CD4-positive, alpha-beta T cell (primary cell): ENCODE data around the gene KLHL2. TPM values are rescaled to one million over a fixed set of nuclear protein-coding genes. Genes with fewer than 3 reads are reported as not detected.
A peak's percentile ranks its signal among the peaks of the same experiment; 100 is the strongest.
"Not testable (repeated sequence)": the region's sequence is repeated elsewhere in the genome, so short reads cannot be mapped to it uniquely, and the experiment has no call there.

Experiments used
- ATAC-seq: fragments of 200-7000 bp; cut with Tn5 transposase; one replicate; pipeline ENCODE4 v1.10.0; 2022; ENCODE audit warnings: mild to moderate bottlenecking; ENCODE audit not compliant: poor library complexity
- CTCF ChIA-PET: fragments of 350-600 bp; sonication (Branson Sonifier 250); formaldehyde crosslinking; loops from one replicate; lab custom pipeline; 2021; ENCODE audit warnings: antibody characterized with exemption, inconsistent platforms; lab: Charles Lee
- POLR2A ChIA-PET: fragments of 350-600 bp; sonication (Branson Sonifier 250); formaldehyde crosslinking; loops from one replicate; lab custom pipeline; 2021; ENCODE audit warnings: antibody characterized with exemption, inconsistent platforms; lab: Charles Lee
- DNase-seq, 14 experiments: peaks; one replicate each; pipeline ENCODE4 v3.0.0-alpha.2; 2013 to 2020; ENCODE audit warnings: mixed read lengths in 2 of 14
- H3K27ac ChIP-seq, 2 donors: one replicate each; pipeline versions ENCODE4 v1.5.1 to v1.7.0; 2013; ENCODE audit warnings: low read length in 2 of 2, low read depth in 1 of 2, mild to moderate bottlenecking in 1 of 2
- H3K27me3 ChIP-seq, 2 experiments: 1 replicate in 1 of 2; 2 replicates in 1 of 2; pipeline versions ENCODE4 v1.6.1 to v1.7.0; 2013; ENCODE audit warnings: low read length in 2 of 2, control low read depth in 1 of 2, mild to moderate bottlenecking in 1 of 2, moderate library complexity in 1 of 2; ENCODE audit not compliant: insufficient read depth in 2 of 2, control insufficient read depth in 1 of 2
- H3K36me3 ChIP-seq: one replicate; pipeline ENCODE4 v1.6.1; 2013; ENCODE audit warnings: low read length, control low read depth; ENCODE audit not compliant: insufficient read depth
- H3K4me1 ChIP-seq: one replicate; pipeline ENCODE4 v1.6.1; 2013; ENCODE audit warnings: low read length, control low read depth; ENCODE audit not compliant: insufficient read depth
- H3K4me3 ChIP-seq: one replicate; pipeline ENCODE4 v1.5.1; 2013; ENCODE audit warnings: mild to moderate bottlenecking, low read length, moderate library complexity
- H3K9me3 ChIP-seq, 2 experiments: 1 replicate in 1 of 2; 2 replicates in 1 of 2; pipeline versions ENCODE4 v1.6.1 to v1.7.0; 2013; ENCODE audit warnings: low read length in 2 of 2, mild to moderate bottlenecking in 2 of 2, control low read depth in 1 of 2, moderate library complexity in 1 of 2; ENCODE audit not compliant: control insufficient read depth in 1 of 2, insufficient read depth in 1 of 2
- H3K27ac Mint-ChIP-seq: one replicate; pipeline ENCODE4 v1.8.0; 2020; ENCODE audit warnings: mixed read lengths
- H3K27me3 Mint-ChIP-seq: one replicate; pipeline ENCODE4 v1.8.0; 2021; ENCODE audit warnings: mixed read lengths
- H3K36me3 Mint-ChIP-seq: one replicate; pipeline ENCODE4 v1.8.0; 2021; ENCODE audit warnings: low read depth, mixed read lengths
- H3K4me1 Mint-ChIP-seq: one replicate; pipeline ENCODE4 v1.8.0; 2021; ENCODE audit warnings: low read depth, mixed read lengths
- H3K4me3 Mint-ChIP-seq: one replicate; pipeline ENCODE4 v1.8.0; 2020; ENCODE audit warnings: mild to moderate bottlenecking, mixed read lengths
- H3K9me3 Mint-ChIP-seq: one replicate; pipeline ENCODE4 v1.8.0; 2020; ENCODE audit warnings: mixed read lengths
- intact Hi-C, 2 experiments: fragments of 100-400 bp; cut with DNase I in 1 of 2; cut with micrococcal nuclease in 1 of 2; formaldehyde crosslinking; loops; one replicate each; pipeline versions ENCODE4 v1.15.1 to v1.9.0; 2023 to 2025; cut with DNase I, micrococcal nuclease
- total RNA-seq, 174 experiments: library from RNA in 2 of 174; stranded (reverse) in 2 of 174; gene quantifications; one replicate each; pipeline ENCODE4 v1.2.3 and lab custom pipeline; 2021 to 2026
- TF ChIP-seq, protein P1 (sequence below): fragments of 200-600 bp; IDR thresholded peaks from one replicate; pipeline ENCODE4 v1.8.0; 2022; ENCODE audit warnings: antibody characterized with exemption, mild to moderate bottlenecking

The KLHL2 gene
- total RNA-seq, 2 experiments from 2014 or later = 19.9 to 20.0 TPM

DNA sequence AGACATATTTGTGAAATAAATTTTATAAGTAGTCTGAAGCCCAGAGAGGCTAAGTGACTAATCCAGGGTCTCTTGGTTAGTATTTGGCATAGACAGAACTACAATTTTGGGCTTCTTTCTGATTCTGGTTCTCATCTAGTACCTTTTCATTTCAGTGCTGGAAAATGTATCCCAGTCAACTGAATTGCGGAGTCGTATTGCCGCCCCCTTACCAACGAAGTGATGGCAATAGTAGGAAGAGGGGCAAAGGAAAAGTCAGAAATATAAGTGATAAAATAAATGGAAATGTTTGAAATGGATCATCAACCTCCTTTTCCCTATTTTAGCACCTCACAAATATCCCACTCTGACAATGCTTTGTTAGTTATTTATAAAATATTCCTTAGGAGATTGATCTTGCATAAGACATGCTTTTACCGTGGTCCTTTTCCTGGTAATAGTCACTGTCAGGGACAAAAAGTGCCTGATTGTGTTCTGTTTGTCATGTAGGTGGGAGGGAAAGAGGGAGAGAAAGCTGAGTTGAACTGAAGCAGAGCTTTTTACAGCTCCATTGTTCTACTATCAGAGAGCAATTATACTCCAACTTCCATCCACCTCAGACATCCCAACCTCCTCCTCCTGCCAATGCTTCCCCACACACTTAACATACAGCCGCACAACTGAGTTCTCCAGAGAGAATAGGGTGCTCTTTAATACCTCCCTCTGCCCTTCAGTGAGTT, 6.8 kb downstream of the KLHL2 start:
- CTCF ChIA-PET = interaction anchor here (0.5 kb wide), 1 partner anchor 27 kb away, joined by 3 read pairs; no protein-coding TSS in a partner anchor
- H3K27me3 Mint-ChIP-seq, intact Hi-C loops, DNase-seq, H3K27ac ChIP-seq, POLR2A ChIA-PET, ATAC-seq, H3K4me3 ChIP-seq, H3K27me3 ChIP-seq, H3K4me3 Mint-ChIP-seq, H3K36me3 ChIP-seq, H3K4me1 ChIP-seq, H3K9me3 Mint-ChIP-seq, H3K9me3 ChIP-seq, H3K36me3 Mint-ChIP-seq, H3K27ac Mint-ChIP-seq: not testable (repeated sequence)
- peaks cover 83% of the 10 kb centered on the region for H3K4me1 Mint-ChIP-seq

DNA sequence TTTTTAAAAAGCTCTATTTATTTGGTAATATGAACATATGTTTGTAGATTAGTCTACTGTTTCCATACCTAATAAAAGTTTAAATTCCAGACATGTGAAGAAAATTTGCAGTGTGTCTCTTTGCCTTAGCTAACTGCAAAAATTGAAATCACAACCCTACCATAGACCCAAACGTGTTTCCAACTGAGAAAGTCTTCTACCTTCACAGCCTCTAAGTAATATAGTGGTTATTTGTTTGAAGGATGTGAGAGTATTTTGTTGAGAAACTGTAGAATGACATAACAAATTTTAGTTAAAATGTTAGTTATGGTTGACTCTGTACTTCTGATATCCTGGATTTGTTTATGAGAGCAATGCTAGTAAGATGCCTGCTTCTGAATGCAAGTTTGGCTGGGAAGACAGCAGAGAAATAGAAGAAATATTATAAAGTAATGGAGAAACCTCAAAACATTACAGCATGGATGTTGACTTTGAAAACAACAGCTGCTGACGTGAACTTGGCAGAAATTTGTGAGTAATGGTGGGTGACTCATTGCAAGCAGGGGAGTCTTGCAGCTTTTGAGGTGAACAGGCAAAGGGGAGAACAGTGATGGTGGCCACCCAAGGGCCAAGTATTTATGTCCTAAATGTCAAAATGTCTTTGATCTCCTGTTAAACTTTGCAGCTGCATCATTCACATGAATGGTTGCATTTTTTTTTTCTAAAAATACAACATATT, 7.8 kb downstream of the KLHL2 start:
- H3K36me3 ChIP-seq, POLR2A ChIA-PET, H3K27me3 Mint-ChIP-seq, H3K36me3 Mint-ChIP-seq, H3K4me3 ChIP-seq, H3K9me3 Mint-ChIP-seq, intact Hi-C loops, H3K4me1 ChIP-seq, H3K27me3 ChIP-seq, H3K9me3 ChIP-seq, H3K4me3 Mint-ChIP-seq, H3K27ac ChIP-seq, CTCF ChIA-PET: not testable (repeated sequence)
- H3K4me1 Mint-ChIP-seq = peaks cover 74% of the 10 kb centered on the region
- peak; percentile 54 for ATAC-seq
- peak overlapping the region; percentile 31 for H3K27ac Mint-ChIP-seq
- DNase-seq = peak in 10 of 14 experiments; percentile 10 to 50 (median 20)

DNA sequence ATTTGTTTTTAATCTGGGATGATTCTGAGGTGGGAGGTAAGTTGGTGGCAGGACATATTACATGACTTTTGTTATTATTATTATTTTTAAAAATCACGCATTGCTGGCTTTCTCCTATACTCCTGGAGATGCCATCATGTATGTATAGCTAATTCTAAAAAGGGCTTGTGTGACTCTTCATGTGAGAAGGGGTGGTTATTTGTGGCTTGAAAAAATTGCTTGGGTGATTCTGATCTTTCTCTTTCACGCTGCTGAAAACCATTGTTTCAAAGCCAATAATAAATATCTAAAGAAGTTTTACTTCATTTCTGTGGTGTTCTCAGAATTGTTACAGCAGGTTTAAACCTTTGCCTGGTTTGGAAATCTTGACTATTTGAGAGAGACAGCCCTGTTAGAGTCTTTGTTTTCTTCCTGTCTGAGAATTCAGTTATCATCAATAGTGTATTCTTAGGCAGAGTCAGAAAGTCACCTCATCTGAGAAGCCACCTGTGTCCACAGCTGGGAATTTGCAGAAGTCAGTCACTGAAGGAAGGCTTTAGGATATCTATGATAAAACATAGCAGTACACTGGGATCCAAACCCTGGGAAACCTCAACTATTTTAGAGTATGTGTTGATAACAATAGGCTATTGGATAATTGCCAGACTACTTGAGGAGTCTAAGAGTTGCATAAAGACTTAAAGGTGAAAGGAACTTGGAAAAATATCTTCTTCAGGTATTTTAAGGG, 8.6 kb downstream of the KLHL2 start:
- H3K4me3 Mint-ChIP-seq, H3K9me3 Mint-ChIP-seq, H3K36me3 ChIP-seq, H3K4me1 ChIP-seq, POLR2A ChIA-PET, H3K4me3 ChIP-seq, CTCF ChIA-PET, H3K27me3 Mint-ChIP-seq, H3K27me3 ChIP-seq, ATAC-seq, DNase-seq, H3K9me3 ChIP-seq, H3K27ac ChIP-seq, H3K36me3 Mint-ChIP-seq, intact Hi-C loops: not testable (repeated sequence)
- Mint-ChIP-seq H3K27ac (peak overlapping the region; percentile 31), H3K4me1 (peaks cover 67% of the 10 kb centered on the region)

DNA sequence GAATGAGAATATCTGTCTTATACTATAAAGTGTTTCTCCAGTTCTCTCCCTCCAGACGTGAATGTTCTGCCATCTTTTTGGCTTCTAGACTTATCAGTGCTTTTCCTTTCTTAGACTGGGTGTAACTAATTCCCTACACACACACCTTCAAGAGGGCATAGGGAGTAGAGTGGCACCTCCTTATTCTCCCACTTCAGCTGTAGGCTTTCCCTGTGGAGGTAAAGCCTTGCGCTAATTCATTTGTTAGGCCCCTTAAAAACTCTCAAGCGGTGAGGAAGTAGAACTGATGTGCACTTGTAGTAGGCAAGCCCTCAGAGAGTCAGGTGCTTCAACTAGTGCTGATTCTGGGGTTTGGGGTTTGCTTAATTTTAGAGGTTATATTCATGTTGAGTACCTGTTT, 10.0 kb downstream of the KLHL2 start:
- ChIA-PET POLR2A (no interaction called here), CTCF (no interaction called here)
- H3K27me3 ChIP-seq = no peaks in the 10 kb centered on the region
- H3K27ac Mint-ChIP-seq = no peak overlapping the region
- H3K9me3 ChIP-seq = no peaks in the 10 kb centered on the region
- TF ChIP-seq, protein P1, sequence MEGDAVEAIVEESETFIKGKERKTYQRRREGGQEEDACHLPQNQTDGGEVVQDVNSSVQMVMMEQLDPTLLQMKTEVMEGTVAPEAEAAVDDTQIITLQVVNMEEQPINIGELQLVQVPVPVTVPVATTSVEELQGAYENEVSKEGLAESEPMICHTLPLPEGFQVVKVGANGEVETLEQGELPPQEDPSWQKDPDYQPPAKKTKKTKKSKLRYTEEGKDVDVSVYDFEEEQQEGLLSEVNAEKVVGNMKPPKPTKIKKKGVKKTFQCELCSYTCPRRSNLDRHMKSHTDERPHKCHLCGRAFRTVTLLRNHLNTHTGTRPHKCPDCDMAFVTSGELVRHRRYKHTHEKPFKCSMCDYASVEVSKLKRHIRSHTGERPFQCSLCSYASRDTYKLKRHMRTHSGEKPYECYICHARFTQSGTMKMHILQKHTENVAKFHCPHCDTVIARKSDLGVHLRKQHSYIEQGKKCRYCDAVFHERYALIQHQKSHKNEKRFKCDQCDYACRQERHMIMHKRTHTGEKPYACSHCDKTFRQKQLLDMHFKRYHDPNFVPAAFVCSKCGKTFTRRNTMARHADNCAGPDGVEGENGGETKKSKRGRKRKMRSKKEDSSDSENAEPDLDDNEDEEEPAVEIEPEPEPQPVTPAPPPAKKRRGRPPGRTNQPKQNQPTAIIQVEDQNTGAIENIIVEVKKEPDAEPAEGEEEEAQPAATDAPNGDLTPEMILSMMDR = no peak
- no peaks in the 10 kb centered on the region for H3K36me3 ChIP-seq
- H3K9me3 Mint-ChIP-seq = no peaks in the 10 kb centered on the region
- H3K4me1 Mint-ChIP-seq = peaks cover 69% of the 10 kb centered on the region
- no peaks in the 10 kb centered on the region for H3K27me3 Mint-ChIP-seq
- no peak for DNase-seq
- no peak overlapping the region for H3K4me3 Mint-ChIP-seq
- intact Hi-C loops = no loop called here
- peaks cover 5% of the 10 kb centered on the region for H3K4me1 ChIP-seq
- no peak overlapping the region for H3K27ac ChIP-seq
- ATAC-seq = no peak
- H3K4me3 ChIP-seq = no peak overlapping the region
- H3K36me3 Mint-ChIP-seq = peaks cover 17% of the 10 kb centered on the region

DNA sequence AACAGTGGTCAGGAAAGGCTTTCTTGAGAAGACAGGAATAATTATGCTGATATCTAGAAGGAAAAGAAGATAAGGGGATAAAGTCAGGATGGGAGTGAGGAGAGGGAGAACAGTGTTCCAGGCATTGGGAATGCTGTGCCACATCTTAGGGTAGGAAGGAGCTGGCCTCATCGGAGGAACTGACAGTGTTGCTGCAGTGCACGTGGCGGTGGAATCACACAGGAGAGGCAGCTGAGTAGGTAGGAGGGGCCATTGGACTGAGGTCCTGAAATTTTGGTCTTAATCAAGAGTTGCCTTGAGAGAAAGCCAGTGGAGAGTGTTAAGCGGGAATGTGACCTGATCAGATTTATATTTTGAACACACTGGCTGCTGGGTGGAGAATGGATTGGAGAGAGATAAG, 13.9 kb downstream of the KLHL2 start:
- POLR2A ChIA-PET, H3K27me3 ChIP-seq, H3K4me1 ChIP-seq, H3K27ac ChIP-seq, H3K4me3 ChIP-seq, H3K36me3 ChIP-seq, H3K9me3 ChIP-seq, ATAC-seq, H3K4me3 Mint-ChIP-seq, H3K27me3 Mint-ChIP-seq, DNase-seq, CTCF ChIA-PET, H3K9me3 Mint-ChIP-seq, intact Hi-C loops: not testable (repeated sequence)
- Mint-ChIP-seq H3K36me3 (peaks cover 30% of the 10 kb centered on the region), H3K4me1 (peaks cover 48% of the 10 kb centered on the region), H3K27ac (peak overlapping the region; percentile 15)

DNA sequence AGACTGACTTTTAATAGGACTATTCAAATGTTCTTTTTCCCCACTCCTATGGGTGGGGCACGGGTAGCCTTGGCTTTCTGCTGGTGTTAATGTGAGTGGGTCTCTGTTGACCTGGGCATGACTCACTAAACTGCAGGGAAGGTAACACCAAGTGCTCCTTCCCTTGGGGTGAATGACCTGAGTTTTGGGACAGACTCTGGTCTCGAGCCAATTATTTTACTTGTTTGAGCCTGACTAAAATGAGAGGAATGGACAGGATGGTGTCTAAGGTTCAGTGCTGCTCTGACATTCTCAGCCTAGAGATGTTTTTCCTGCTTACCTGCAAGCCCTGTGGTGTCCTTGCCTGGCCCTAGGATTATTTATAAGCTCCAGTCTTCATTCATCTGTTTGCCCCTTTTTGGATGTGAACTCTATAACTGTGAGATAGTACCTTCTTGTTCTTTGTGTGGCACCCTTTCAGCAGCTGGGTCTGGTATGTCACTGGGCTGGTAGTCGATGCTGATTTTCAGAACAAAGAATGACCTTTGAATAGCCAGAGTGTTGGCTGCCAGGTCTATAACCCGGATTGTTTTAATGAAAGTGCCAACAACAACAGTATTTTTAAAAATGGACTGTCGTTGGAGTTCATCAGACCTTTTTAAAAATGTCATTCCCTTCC, 14.8 kb downstream of the KLHL2 start:
- H3K4me3 Mint-ChIP-seq, H3K36me3 ChIP-seq, H3K4me1 ChIP-seq, H3K9me3 ChIP-seq, H3K27me3 ChIP-seq, H3K27ac ChIP-seq, POLR2A ChIA-PET, H3K4me3 ChIP-seq, intact Hi-C loops, DNase-seq, H3K27me3 Mint-ChIP-seq, H3K9me3 Mint-ChIP-seq, CTCF ChIA-PET, ATAC-seq, H3K27ac Mint-ChIP-seq: not testable (repeated sequence)
- Mint-ChIP-seq H3K36me3 (peaks cover 30% of the 10 kb centered on the region), H3K4me1 (peaks cover 41% of the 10 kb centered on the region)
